SIG-M5 treated with dmso at 0.1 percent for 504 hours (cell line): Measurements from ENCODE around the gene FAM13C.
A peak's percentile ranks its signal among the peaks of the same experiment; 100 is the strongest.
"Not testable (repeated sequence)": the region's sequence is repeated elsewhere in the genome, so short reads cannot be mapped to it uniquely, and the experiment has no call there.

Experiments
- DNase-seq: peaks from one replicate; lab custom pipeline; 2025; ENCODE audit not compliant: unreplicated experiment; lab: John Stamatoyannopoulos, UW

Gene FAM13C

GRCh38 chr10:59239108-59239507, 123.2 kb downstream of the FAM13C start:
- not testable (repeated sequence) for DNase-seq

GRCh38 chr10:59237775-59238174, 124.6 kb downstream of the FAM13C start:
- DNase-seq = no peak

DNA sequence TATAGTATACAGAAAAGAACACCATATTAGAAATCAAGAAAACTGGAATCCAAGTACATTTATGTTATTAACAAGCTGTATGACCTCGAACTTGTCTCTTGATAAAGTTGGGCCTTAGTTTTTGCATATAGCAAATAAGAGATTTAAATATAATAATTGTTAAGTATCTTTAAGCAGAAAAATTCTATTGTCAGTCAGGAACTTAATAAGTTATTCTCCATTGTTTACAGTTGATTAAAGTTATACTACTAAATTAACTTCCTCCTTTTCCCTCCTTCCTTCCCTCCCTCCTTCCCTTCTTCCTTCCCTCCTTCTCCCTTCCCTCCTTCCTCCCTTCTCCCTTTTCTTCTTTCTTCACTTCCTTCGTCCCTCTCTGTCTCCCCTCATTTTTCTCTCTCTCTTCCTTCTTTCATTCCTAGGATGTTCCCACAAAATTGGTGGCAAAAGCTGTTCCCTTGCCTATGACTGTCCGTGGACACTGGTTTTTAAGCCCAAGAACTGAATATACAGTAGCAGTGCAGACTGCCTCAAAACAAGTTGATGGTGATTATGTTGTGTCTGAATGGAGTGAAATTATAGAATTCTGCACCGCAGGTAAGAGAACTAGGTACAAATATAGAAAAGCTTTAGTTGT, 126.2 kb downstream of the FAM13C start:
- no peak for DNase-seq

DNA sequence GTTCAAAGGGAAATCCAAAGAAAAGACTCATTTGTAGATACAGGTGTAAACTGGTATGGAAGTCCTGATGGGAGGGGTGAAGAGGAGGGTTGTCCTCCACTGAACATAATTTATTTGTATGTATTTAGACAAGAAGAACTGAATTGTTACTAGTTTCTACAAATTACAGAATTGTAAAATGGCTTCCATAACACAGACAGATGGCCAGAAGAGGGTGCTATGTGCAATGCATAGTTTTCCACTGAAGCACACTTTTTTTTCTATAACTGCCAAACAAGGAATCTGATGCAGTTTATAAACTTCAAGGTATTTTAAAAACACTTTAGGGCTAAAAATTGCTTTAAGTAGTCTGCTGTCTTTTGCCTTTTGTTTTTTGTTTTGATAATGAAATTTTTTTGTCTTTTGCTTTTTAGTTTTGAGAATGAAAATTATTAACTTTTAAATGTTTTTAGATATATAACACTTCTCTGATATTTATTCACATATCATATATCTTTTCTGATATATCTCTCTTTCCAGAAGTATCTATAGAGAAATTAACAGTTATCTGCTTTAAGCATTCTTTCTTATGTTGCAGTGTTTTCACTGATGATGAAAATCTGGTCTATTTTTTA, 127.4 kb downstream of the FAM13C start:
- DNase-seq = peak; percentile 2

DNA sequence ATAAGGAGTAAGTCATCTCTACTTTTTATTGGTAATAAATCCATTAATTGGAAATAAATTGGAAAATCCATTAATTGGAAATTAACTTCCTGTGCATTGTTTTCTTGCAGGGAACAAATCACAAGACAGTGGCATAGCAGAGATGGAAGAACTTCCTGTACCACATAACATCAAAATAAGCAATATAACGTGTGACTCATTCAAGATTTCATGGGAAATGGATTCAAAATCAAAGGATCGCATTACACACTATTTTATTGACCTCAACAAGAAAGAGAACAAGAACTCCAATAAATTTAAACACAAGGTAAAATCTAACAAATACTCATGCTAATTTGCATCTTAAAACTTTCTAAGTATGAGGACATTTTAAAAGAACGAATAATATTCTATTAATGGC, 128.2 kb downstream of the FAM13C start:
- no peak for DNase-seq

GRCh38 chr10:59229441-59229840, 132.9 kb downstream of the FAM13C start:
- DNase-seq = no peak

DNA sequence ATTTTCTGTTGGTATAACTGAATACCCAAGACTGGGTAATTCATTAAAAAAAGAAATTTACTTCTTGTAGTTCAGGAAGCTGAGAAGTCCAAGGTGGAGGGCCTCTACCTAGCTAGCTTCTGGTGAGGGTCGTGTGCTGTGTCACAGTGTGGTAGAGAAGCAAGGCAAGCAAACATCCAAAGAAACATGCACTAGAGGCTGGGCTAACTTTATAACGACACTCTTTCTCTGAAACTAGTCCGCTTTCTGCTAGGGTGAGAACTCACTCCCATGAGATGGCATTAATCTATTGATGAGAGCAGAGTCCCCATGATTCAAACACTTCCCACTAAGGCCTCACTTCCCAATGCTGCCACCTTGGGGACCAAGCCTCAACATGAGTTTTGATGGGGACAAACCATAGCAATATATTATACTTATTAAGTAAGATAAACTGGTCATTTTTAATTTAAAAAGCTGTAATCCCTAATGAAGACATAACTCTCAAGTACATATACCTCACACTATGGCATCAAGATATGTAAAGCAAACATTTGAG, 135.1 kb downstream of the FAM13C start:
- DNase-seq = no peak

GRCh38 chr10:59225211-59225610, 137.1 kb downstream of the FAM13C start:
- DNase-seq = no peak

DNA sequence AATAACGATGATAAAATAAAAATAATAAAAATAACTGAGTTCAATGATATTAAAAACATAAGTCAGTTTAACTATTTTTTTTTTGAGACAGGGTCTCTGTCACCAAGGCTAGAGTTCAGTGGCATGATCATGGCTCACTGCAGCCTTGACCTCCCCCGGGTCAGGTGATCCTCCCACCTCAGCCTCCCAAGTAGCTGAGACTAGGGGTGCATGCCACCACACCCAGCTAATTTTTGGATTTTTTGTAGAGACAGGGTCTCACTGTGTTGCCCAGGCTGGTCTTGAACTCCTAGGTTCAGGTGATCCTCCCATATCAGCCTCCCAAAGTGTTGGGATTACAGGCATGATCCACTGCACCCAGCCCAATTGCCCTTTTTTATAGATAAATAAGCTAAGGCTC, 138.8 kb downstream of the FAM13C start:
- DNase-seq = not testable (repeated sequence)

DNA sequence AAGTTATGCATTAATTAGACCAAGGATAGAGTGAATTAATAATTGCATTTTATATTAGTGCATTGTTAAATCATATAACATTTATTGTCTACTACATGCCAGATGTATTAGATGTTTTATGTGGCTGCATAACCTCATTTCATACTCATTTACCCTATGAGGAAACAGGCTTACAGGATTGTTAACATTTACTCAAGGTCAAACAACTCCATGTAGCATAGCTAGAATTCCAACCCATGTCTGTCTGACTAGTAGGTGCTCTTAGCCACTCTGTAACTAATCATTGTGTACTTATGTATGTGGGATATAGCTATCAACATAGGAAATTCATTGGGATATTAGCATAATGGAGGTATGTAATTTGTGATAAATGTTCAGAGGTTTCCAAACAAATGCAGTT, 139.6 kb downstream of the FAM13C start:
- no peak for DNase-seq

DNA sequence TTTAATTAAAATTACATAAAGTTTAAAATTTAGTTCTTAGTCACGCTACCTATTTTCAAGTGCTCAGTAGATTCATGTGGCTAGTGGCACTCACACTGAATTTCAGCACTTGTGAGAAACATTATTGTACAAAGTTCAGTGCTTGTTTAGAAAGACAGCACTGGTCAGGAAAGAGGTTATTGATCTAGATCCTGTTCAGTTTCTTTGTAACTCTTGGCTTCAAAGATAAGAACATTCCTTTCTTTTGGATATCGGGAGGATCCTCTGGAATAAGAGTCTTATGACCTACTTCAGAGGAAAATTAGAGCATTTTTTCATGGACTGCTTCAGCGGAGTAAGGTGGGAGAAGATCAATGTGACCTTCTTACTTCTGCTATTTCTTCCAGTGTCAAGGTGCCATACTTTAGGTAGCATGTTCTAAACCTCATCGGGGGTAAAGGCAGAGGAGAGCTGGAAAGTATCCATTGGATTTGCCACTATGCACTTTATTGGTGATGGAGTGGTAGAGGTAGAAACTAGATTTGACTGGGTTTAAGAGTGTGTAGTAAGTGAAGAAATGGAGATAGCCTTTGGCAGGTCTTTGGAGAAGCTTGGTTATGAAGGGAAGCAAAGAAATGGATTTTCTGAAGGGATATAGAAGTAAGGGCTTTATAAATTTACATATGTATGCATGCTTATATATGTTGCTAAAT, 146.0 kb downstream of the FAM13C start:
- no peak for DNase-seq

DNA sequence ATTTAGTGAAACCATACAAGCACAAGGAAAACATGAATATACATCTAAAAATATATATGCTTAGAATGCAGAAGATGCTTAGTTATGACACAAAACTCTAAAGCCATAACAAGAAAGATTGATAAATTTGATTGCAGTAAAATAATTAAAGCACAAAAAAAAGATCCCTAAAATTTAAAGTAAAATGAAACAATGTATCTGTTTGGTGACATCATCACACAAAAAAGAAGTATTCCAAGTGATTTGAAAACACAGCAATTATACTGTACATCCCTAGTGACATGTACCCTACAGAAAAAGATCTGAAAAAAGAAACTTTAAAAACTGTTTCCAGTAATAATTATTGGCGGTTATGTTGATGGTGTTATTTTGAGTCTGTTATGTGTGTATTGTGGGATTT, 148.2 kb downstream of the FAM13C start:
- DNase-seq = no peak

DNA sequence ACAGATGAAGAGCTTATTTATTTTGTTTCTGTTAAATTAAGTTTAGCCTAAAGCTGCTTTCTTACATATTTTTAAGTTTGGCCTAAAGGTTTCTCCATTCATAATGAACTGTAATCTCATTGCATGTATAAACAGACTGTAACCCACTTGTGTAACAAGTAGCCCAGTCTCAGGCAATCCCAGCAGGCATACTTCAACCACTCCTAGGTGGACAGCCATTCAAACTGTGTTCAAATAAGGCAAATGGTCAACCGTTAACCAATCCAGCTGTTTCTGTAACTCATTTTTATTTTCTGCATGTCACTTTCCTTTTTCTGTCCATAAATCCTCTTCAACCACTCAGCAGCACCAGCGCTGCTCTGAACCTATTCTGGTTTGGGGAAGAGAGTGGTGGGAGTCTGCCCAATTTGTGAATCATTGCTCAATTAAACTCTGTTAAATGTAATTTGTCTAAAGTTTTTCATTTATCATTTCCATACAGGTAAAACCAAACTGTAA, 150.0 kb downstream of the FAM13C start:
- no peak for DNase-seq

GRCh38 chr10:59206204-59206720, 156.1 kb downstream of the FAM13C start:
- DNase-seq = no peak
